M059J (cell line): ENCODE measurements around the gene RIC8B. TPM values are rescaled to one million over a fixed set of nuclear protein-coding genes. Genes with fewer than 3 reads are reported as not detected.

Experiments used
- total RNA-seq: library from RNA; depleted of rRNA; stranded (reverse); fragments of >200 nt; shearing (Covaris generic); gene quantifications from 2 replicates; pipeline ENCODE4 v1.2.3, GENCODE V29; 2014; rRNA removed

Gene RIC8B
- total RNA-seq, 1 experiment from 2014 or later, result 17.4 TPM

Other genes starting within 250 kb of the RIC8B start
- gene RFX4, start 191.7 kb upstream of the RIC8B start, total RNA-seq, result not detected in 2 replicates
- gene TMEM263, start 181.2 kb downstream of the RIC8B start, total RNA-seq, result 106 and 117 TPM in 2 replicates
- gene MTERF2, start 212.5 kb downstream of the RIC8B start, total RNA-seq, result 7.8 and 8.2 TPM in 2 replicates